B cell (primary cell): ENCODE measurements around the gene PKMYT1.

ENCODE experiments used
- CTCF ChIP-seq: fragments of 200-600 bp; IDR thresholded peaks from one replicate; pipeline ENCODE4 v1.8.0; 2022; ENCODE audit warnings: antibody characterized with exemption, mild to moderate bottlenecking
- EZH2 ChIP-seq: IDR thresholded peaks from 2 replicates; pipeline ENCODE4 v1.6.1; 2012; ENCODE audit warnings: borderline replicate concordance, low read depth, mild to moderate bottlenecking, moderate library complexity, low read length; ENCODE audit not compliant: insufficient read depth, poor library complexity, severe bottlenecking

DNA sequence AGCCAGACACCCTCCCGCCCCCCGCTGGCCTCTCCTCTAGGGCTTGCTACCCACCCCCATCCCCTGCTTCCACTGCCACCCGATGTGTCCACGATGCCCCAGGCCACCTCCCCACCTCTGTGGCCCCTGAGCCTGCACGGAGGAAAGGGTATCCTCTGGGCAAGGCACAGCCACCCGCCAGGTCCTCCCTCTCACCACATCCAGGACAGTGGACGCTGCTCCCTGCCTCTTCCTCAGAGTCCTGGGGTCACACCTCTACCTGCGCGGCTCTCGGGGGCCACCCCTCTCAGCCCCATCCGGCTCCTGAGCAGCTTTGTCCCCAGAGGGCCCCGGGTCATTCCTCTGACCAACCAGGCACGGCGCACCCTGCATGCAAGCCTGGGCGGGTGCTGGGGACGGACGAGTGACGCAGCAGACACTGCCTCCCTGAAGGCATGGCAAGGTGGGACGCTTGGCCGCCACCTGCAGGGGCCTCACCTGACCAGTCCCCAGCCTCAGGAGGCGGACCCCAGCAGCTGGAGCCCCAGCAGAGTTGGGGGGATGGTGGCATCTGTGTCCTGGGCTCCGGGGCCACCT lies 43.7 kb downstream of the PKMYT1 start:
- no peak for TF ChIP-seq EZH2
- TF ChIP-seq CTCF, result no peak
